Stimulated activated CD4-positive, alpha-beta T cell treated with anti-CD3 and anti-CD28 coated beads, Interleukin-12 subunit alpha, Interleukin-12 subunit beta, amount 100 ng/mL, for 4 hours (primary cell): ENCODE results near the gene JSRP1.

Source experiments
- DNase-seq: peaks from one replicate; pipeline ENCODE4 v3.0.0-alpha.2; 2020

The JSRP1 gene

GRCh38 chr19:2212861-2213711 is 43.1 kb downstream of the JSRP1 start:
- no peak for DNase-seq

- DNase-seq = no peak
Observed at GRCh38 chr19:2210987-2211740, 45.1 kb downstream of the JSRP1 start.

GRCh38 chr19:2210206-2210605 is 46.0 kb downstream of the JSRP1 start:
- no peak for DNase-seq

GRCh38 chr19:2209408-2209807 is 46.8 kb downstream of the JSRP1 start:
- no peak for DNase-seq

GRCh38 chr19:2208975-2209374 is 47.2 kb downstream of the JSRP1 start:
- no peak for DNase-seq

- no peak for DNase-seq
Observed at GRCh38 chr19:2207991-2208860, 48.0 kb downstream of the JSRP1 start.

- DNase-seq = no peak
Observed at GRCh38 chr19:2207008-2207407, 49.2 kb downstream of the JSRP1 start.

GRCh38 chr19:2202366-2202765 is 53.9 kb downstream of the JSRP1 start:
- no peak for DNase-seq
